ENCODE measurements around the gene SPAG16.
A peak's percentile ranks its signal among the peaks of the same experiment; 100 is the strongest.

The SPAG16 gene

DNA sequence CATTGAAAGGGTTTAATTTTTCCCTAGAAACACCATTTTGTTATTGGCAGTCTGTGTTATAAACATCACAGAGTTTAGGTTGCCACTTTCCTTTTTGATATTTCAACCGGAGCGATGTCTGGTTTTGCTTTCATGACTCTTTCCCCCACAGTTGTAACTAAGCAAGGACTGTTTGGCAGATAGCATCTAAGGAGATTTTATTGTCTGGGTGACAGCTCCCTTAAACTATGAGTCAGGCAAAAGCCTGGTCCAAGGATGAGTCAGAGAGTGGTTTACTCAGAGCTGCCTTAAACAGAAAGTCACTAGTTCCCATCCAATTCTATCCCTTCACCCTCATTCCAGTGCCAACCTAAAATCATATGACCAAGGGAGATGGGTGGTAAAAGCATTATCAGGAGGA lies 785.0 kb downstream of the SPAG16 start:
- peak; percentile 82 for DNase-seq (ENCODE audit: low spot score)

DNA sequence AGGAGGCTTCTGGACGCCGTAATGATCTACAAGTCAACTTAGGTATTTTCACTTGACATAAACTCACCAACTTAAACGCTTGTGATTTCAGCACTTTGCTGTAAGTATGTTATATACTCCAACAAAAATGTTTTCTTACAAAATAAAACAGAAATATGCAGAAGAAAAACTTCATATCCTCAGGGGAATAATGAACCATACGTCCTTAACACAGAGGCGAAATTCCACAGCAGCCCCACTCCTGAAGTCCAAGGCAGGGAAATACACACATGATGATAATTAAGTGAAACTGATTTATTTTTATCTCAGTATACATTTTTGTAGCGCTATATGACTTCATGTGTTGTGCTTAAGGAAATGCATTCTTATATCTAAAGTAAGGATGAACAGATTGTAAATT lies 791.2 kb downstream of the SPAG16 start:
- no peak for DNase-seq (ENCODE audit: low spot score)

DNA sequence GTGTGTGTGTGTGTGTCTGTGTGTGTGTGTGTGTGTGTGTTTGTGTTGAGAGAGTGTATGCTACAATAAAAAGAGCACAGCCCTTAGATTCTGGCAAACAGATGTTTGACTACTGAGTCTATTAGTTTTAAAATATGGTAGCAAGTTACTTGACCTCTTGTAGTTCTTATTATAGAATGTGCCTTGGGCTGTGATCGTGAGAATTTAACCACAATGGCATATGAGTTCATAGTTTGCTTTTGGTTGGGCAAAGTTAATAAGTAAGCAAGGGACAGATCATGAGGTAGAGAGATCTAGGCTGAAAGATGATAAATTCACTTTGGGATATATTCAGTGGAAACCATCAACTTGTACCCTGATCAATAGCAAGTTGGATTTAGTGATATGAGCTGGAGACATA lies 792.3 kb downstream of the SPAG16 start:
- no peak for DNase-seq (ENCODE audit: low spot score)

GRCh38 chr2:214077727-214078126 lies 793.5 kb downstream of the SPAG16 start:
- DNase-seq (ENCODE audit: low spot score) = no peak

GRCh38 chr2:214079032-214079431 lies 794.8 kb downstream of the SPAG16 start:
- no peak for DNase-seq (ENCODE audit: low spot score)

DNA sequence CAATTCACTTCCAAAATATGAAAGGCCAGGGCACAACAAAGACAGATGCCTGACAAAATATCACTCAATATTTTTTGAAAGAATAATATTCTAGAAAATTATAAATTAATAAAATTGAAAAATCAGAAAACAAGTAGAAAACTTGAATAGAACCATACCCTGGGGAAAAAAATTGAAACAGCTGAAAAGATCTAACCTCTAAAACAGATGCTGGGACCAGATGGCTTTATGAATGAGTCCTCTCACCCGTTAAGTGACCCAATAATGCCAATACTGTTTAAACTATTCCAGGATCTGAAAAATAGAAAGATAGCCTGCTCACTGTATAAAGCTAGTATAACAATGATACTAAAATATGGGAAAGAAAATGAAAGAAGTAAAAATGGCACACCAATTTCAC lies 804.3 kb downstream of the SPAG16 start:
- no peak for DNase-seq (ENCODE audit: low spot score)

GRCh38 chr2:214096208-214096715 lies 812.0 kb downstream of the SPAG16 start:
- no peak for DNase-seq (ENCODE audit: low spot score)

- DNase-seq (ENCODE audit: low spot score) = no peak
Measured at GRCh38 chr2:214098811-214099210, 814.5 kb downstream of the SPAG16 start.

DNA sequence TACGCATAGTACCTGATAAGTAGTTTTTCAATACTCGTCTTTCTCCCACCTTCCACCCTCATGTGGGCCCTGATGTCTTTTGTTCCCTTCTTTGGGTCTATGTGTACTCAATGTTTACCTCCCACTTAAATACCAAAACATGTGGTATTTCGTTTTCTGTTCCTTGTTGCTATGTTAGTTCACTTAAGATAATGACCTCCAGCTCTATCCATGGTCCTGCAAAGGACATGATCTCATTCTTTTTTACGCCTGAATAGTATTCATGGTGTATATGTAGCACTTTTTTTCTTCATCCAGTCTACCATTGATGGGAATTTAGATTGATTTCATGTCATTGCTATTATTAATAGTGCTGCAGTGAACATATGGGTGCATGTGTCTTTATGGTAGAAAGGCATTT lies 816.2 kb downstream of the SPAG16 start:
- no peak for DNase-seq (ENCODE audit: low spot score)

GRCh38 chr2:214103276-214104001 lies 819.2 kb downstream of the SPAG16 start:
- DNase-seq (ENCODE audit: low spot score) = peak; percentile 13

DNA sequence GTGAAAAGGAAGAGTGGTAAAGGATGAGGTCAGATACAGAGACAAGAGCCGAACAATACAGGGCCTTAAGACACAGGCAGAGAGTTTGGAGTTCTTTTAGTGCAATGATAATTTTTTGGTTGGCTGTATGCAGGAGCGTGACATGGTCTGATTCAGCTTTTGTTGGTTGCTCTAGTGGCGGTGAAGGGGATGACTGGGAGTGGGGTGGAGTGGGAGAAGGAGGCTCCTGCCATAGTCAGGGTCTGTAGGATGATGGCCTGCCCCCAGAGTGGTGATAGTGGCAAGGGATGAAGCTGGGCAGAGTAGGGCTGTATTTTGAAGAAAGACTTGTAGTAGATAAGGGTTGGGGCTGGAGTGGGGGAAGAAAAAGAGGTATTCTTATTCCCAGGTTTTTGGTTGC lies 820.0 kb downstream of the SPAG16 start:
- DNase-seq (ENCODE audit: low spot score) = no peak

DNA sequence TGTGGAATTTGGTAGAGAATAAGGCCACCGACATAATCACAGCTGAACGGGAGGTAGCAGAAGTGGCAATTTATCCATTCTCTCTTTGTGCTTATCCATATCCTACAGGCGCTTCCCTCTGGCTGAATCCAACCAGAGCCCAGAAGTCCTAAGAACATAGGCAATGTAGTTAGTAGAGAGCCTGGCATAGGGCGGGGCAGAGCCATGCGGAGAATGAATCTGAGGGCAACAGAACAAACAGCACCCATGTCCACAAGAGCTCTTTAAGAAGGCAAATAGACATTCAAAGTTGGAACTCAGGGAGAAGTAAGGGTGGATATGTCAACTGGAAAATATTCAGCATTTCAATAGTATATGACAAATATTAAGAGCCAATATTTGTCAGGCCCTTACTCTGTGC lies 820.7 kb downstream of the SPAG16 start:
- DNase-seq (ENCODE audit: low spot score) = no peak

DNA sequence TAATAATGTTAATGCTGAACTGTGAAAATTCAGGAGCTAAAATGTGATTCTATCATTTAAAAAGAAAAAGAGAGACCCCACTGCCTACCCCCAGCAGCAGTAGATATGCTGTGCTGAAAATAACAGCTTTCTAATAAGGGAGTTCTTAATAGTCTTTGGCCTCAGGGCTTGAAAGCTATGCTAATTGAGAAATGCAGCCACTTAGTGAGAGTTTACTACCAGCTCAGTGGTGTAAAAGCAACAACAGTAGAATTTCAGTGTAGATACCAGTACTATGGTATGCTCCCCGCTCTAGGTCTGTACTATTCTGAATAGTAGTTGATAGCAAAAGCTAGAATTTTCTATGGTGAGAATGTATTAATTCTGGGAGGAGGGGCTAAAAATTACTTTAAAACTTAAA lies 823.5 kb downstream of the SPAG16 start:
- DNase-seq (ENCODE audit: low spot score) = no peak

DNA sequence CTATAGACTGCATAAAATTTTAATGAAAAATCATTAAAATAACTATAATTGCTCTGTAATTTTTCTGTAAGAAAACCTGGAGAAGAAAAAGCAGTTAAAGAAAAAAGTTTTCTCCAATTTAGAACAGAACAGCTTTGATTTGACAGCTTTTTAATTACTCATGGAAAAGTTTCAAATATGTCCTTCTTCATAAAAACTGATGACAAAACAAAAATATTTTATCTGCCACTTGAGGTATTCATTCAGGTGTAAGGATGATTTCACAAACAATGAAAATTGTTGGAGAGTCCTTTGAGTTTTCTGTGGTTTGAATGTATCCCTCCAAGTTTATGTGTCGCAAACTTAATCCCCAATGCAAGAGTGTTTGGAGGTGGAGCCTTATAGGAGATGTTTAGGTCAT lies 824.3 kb downstream of the SPAG16 start:
- DNase-seq (ENCODE audit: low spot score) = no peak

DNA sequence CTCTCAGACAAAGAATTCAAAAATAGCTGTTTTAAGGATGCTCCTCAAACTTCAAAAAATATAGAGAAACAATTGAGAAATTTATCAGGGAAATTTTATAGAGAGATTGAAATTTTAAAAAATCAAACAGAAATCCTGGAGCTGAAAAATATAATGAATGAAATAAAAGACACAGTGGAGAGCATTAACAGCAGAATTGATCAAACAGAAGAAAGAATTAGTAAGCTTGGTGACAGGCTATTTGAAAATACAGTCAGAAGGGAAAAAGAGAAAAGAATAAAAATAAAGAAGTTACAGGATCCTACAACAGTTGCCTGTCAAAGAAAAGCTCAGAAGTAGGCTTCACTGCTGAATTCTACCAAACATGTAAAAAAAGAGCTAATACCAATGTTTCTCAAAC lies 832.8 kb downstream of the SPAG16 start:
- no peak for DNase-seq (ENCODE audit: low spot score)

GRCh38 chr2:214126135-214126534 lies 841.9 kb downstream of the SPAG16 start:
- DNase-seq (ENCODE audit: low spot score) = no peak

GRCh38 chr2:214127170-214127569 lies 842.9 kb downstream of the SPAG16 start:
- DNase-seq (ENCODE audit: low spot score) = no peak

- no peak for DNase-seq (ENCODE audit: low spot score)
Measured at GRCh38 chr2:214127571-214127970, 843.3 kb downstream of the SPAG16 start.

GRCh38 chr2:214128040-214128439 lies 843.8 kb downstream of the SPAG16 start:
- DNase-seq (ENCODE audit: low spot score) = no peak

- DNase-seq (ENCODE audit: low spot score) = no peak
Measured at GRCh38 chr2:214130114-214130513, 845.9 kb downstream of the SPAG16 start.

- no peak for DNase-seq (ENCODE audit: low spot score)
Measured at GRCh38 chr2:214135966-214136365, 851.7 kb downstream of the SPAG16 start.

DNA sequence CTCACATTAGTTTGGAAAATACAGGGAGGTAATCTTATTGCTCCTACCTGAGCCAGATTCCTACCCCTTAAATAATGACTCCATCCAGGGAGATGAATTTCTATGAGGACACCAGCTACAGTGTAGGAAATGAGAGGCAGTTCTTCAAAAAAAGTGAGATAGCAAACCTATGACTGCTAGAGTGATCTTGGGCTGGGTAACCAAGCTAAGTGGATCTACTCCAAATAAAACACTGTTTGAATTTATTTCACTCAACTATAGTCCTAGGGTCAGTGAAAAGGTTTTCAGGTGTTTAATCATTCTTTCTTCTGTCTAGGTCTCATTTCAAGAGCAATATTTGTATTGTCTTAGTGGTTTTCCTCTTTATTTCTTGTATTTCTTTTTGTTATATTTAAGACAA lies 854.5 kb downstream of the SPAG16 start:
- no peak for DNase-seq (ENCODE audit: low spot score)

DNA sequence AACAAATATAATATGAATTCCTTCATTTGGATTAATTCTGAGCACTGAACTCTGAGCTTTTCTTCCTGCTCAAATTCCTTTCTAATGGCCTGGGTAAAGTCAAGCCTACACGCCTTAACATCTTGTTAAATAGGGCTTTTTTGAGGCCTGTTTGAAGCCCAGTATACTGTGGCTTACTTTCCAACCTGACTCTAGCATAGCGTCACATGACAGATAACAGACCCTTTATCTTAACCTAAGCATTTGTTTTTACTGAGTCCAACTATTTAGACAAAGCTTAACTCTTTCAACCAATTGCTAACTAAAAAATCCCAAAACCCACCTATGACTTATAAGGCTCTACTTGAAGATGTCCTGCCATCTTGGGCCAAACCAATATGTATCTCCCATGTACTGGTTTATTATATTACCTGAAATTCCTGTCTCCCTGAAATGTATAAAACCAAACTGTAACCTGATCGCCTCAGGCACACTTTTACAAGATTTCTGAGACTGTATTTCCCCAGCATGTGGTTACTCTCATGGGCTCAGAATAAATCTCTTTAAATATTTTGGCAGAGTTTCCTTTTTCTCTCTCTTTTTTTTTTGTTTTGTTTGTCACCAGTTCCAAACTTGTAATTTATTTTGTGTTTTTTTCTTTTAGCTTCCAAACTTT lies 855.5 kb downstream of the SPAG16 start:
- no peak for DNase-seq (ENCODE audit: low spot score)

Measured in SK-N-DZ (cell line).